ENCODE data around the gene EXT2. TPM values are rescaled to one million over a fixed set of nuclear protein-coding genes. Genes with fewer than 3 reads are reported as not detected.

The EXT2 gene
- total RNA-seq, 1 experiment from 2014 or later: 77.0 TPM

DNA sequence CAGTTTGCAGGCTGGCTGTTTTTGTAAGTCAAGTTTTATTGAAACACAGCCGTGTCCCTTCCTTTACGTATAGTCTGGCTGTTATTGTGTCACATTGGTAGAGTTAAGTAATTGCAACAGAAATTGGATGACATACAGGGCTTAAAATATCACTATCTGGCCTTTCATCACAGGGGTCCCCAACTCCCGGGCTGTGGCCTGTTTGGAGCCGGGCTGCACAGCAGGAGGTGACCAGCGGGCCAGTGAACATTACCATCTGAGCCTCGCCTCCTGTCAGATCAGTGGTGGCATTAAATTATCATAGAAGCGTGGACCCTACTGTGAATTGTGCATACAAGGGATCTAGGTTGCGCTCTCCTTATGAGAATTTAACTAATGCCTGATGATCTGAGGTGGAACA is 31.7 kb downstream of the EXT2 start:
- Histone ChIP-seq H3K4me3 (ENCODE audit: low read length) (no peak overlapping the region), H3K79me2 (ENCODE audit: low read length) (no peaks in the 10 kb centered on the region), H3K9ac (ENCODE audit: low read length) (no peak overlapping the region), H3F3A (ENCODE audit: low read length, unreplicated experiment) (no peaks in the 10 kb centered on the region), H3K27me3 (ENCODE audit: low read length) (no peaks in the 10 kb centered on the region), H3K4me2 (ENCODE audit: low read length) (no peak overlapping the region), H2AFZ (ENCODE audit: low read length) (no peak overlapping the region), H3K36me3 (ENCODE audit: low read depth, low read length) (no peaks in the 10 kb centered on the region; the same call in 1 of the 2 replicates), H3K9me2 (replicated peaks; ENCODE audit: low read length) (no peaks in the 10 kb centered on the region), H4K20me1 (ENCODE audit: low read length) (no peaks in the 10 kb centered on the region), H3K27ac (ENCODE audit: low read length) (no peak overlapping the region), H3K4me1 (ENCODE audit: insufficient read depth, low read length) (no peaks in the 10 kb centered on the region), H3K9me3 (ENCODE audit: low read length) (no peaks in the 10 kb centered on the region)
- ATAC-seq (no peak), DNase-seq (no peak)
- POLR2A ChIA-PET (ENCODE audit: unreplicated experiment): no interaction called here
- no TSS peak for BruUV-seq (replicated peaks)
- TF ChIP-seq EZH2 (IDR thresholded peaks at IDR 0.05; ENCODE audit: low read length, unreplicated experiment) (no peak), EZH2phosphoT487 (IDR thresholded peaks at IDR 0.05; ENCODE audit: borderline replicate concordance, low read length) (no peak)
- TF ChIP-seq, protein P1, sequence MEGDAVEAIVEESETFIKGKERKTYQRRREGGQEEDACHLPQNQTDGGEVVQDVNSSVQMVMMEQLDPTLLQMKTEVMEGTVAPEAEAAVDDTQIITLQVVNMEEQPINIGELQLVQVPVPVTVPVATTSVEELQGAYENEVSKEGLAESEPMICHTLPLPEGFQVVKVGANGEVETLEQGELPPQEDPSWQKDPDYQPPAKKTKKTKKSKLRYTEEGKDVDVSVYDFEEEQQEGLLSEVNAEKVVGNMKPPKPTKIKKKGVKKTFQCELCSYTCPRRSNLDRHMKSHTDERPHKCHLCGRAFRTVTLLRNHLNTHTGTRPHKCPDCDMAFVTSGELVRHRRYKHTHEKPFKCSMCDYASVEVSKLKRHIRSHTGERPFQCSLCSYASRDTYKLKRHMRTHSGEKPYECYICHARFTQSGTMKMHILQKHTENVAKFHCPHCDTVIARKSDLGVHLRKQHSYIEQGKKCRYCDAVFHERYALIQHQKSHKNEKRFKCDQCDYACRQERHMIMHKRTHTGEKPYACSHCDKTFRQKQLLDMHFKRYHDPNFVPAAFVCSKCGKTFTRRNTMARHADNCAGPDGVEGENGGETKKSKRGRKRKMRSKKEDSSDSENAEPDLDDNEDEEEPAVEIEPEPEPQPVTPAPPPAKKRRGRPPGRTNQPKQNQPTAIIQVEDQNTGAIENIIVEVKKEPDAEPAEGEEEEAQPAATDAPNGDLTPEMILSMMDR (conservative IDR thresholded peaks at IDR 0.05; ENCODE audit: low read depth, low read length): no peak
- intact Hi-C loops (cut with micrococcal nuclease): no loop called here
- CTCF ChIA-PET: no interaction called here

DNA sequence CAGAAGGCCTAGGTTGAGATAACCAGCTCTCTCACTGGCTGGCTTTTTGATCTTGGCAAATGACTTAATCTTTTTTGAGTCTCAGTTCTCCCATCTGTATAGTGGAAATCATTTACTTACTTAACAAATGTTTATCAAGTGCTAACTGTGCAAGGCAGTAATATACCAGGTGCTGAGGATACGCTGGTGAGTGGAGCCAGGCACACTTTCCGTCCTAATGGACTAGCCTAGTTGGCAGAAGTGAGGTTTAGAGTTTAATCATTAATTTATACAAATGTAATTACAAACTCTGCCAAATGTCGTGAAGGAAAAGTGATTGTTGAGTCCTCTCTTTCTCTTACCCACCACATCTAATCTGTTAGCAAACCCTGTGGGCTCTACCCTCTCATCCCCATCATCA is 33.3 kb downstream of the EXT2 start:
- peaks cover 2% of the 10 kb centered on the region; the same call in 1 of the 2 replicates for H3K36me3 ChIP-seq (ENCODE audit: low read depth, low read length)
- DNase-seq: no peak
- no peaks in the 10 kb centered on the region for H3K9me2 ChIP-seq (replicated peaks; ENCODE audit: low read length)
- CTCF ChIA-PET: no interaction called here
- H3F3A ChIP-seq (ENCODE audit: low read length, unreplicated experiment): no peaks in the 10 kb centered on the region
- H3K27me3 ChIP-seq (ENCODE audit: low read length): no peaks in the 10 kb centered on the region
- intact Hi-C loops (cut with micrococcal nuclease): no loop called here
- no peak overlapping the region for H2AFZ ChIP-seq (ENCODE audit: low read length)
- TF ChIP-seq EZH2phosphoT487 (IDR thresholded peaks at IDR 0.05; ENCODE audit: borderline replicate concordance, low read length) (no peak), EZH2 (IDR thresholded peaks at IDR 0.05; ENCODE audit: low read length, unreplicated experiment) (no peak)
- TF ChIP-seq, protein P1 (conservative IDR thresholded peaks at IDR 0.05; ENCODE audit: low read depth, low read length): no peak
- H3K4me3 ChIP-seq (ENCODE audit: low read length): no peak overlapping the region
- no peak overlapping the region for H3K4me2 ChIP-seq (ENCODE audit: low read length)
- no TSS peak for BruUV-seq (replicated peaks)
- H3K27ac ChIP-seq (ENCODE audit: low read length): no peak overlapping the region
- no peaks in the 10 kb centered on the region for H4K20me1 ChIP-seq (ENCODE audit: low read length)
- POLR2A ChIA-PET (ENCODE audit: unreplicated experiment): no interaction called here
- no peak overlapping the region for H3K9ac ChIP-seq (ENCODE audit: low read length)
- H3K79me2 ChIP-seq (ENCODE audit: low read length): no peaks in the 10 kb centered on the region
- no peaks in the 10 kb centered on the region for H3K9me3 ChIP-seq (ENCODE audit: low read length)
- no peak for ATAC-seq
- H3K4me1 ChIP-seq (ENCODE audit: insufficient read depth, low read length): no peaks in the 10 kb centered on the region

DNA sequence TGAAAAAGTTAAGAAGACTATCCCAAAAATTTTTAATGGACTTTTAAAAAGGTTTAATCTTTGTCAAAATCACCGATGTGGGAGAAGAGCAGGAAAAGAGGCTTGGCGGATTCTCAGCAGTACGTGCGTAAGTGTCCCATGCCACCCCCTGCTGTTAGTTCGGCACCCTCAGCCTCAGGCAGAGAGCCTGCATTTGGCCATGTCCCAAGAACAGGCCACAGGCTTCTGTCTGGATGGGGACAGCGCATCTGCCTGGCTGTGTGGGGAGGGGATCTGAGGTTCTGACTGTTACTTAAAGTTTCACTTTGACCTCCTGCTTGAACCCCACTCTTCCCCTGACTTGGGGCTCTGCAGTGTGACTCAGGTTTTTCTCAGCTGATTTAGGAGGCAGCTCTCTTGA is 35.3 kb downstream of the EXT2 start:
- no peak for TF ChIP-seq EZH2 (IDR thresholded peaks at IDR 0.05; ENCODE audit: low read length, unreplicated experiment)
- TF ChIP-seq EZH2phosphoT487 (IDR thresholded peaks at IDR 0.05; ENCODE audit: borderline replicate concordance, low read length): no peak
- TF ChIP-seq, protein P1 (conservative IDR thresholded peaks at IDR 0.05; ENCODE audit: low read depth, low read length): no peak
- CTCF ChIA-PET: no interaction called here
- Histone ChIP-seq H3K27me3 (ENCODE audit: low read length) (no peaks in the 10 kb centered on the region), H3K9me2 (replicated peaks; ENCODE audit: low read length) (no peaks in the 10 kb centered on the region), H3K4me3 (ENCODE audit: low read length) (no peak overlapping the region), H3F3A (ENCODE audit: low read length, unreplicated experiment) (no peaks in the 10 kb centered on the region), H3K4me1 (ENCODE audit: insufficient read depth, low read length) (no peaks in the 10 kb centered on the region), H3K27ac (ENCODE audit: low read length) (no peak overlapping the region), H3K9me3 (ENCODE audit: low read length) (no peaks in the 10 kb centered on the region), H4K20me1 (ENCODE audit: low read length) (no peaks in the 10 kb centered on the region), H3K36me3 (ENCODE audit: low read depth, low read length) (peaks cover 2% of the 10 kb centered on the region; the same call in 1 of the 2 replicates), H3K9ac (ENCODE audit: low read length) (no peak overlapping the region), H2AFZ (ENCODE audit: low read length) (no peak overlapping the region), H3K4me2 (ENCODE audit: low read length) (no peak overlapping the region), H3K79me2 (ENCODE audit: low read length) (no peaks in the 10 kb centered on the region)
- POLR2A ChIA-PET (ENCODE audit: unreplicated experiment): no interaction called here
- BruUV-seq (replicated peaks): no TSS peak
- intact Hi-C loops (cut with micrococcal nuclease): loop anchor here (10.0 kb wide), 2 partner anchors 154 to 334 kb away; no protein-coding TSS in a partner anchor
- no peak for DNase-seq
- no peak for ATAC-seq
